ENCODE data around the gene FUBP1. TPM values are rescaled to one million over a fixed set of nuclear protein-coding genes. Genes with fewer than 3 reads are reported as not detected.
"Not testable (repeated sequence)": the region's sequence is repeated elsewhere in the genome, so short reads cannot be mapped to it uniquely, and the experiment has no call there.

Gene FUBP1
- total and polyA plus RNA-seq, 2 of the 13 experiments (the other 11 are each of a cell fraction or from before 2014, with no cell fraction given) = 98.1 to 166 TPM

DNA sequence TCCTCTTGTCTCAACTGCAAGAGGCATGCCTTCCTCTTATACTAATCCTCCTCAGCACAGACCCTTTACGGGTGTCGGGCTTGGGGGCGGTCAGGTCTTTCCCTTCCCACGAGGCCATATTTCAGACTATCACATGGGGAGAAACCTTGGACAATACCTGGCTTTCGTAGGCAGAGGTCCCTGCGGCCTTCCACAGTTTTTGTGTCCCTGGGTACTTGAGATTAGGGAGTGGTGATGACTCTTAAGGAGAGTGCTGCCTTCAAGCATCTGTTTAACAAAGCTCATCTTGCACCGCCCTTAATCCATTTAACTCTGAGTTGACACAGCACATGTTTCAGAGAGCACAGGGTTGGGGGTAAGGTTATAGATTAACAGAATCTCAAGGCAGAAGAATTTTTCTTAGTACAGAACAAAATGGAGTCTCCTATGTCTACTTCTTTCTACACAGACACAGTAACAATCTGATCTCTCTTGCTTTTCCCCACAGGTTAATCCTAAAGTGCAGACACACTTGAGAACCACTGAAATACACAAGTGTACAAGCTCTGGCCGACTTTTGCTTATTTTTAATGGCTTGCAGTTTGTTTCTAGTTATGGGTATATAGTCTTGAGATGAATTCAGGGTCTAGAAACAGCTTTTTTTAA is 4.6 kb upstream of the FUBP1 start:
- BruUV-seq (replicated peaks); ATAC-seq; DNase-seq (ENCODE audit: low spot score); H3K27me3 ChIP-seq (ENCODE audit: control insufficient read depth in 1 of 2, insufficient read depth in 2 of 2, low read length in 2 of 2); H3K36me3 ChIP-seq (replicated peaks in 1 of 2; ENCODE audit: control insufficient read depth in 1 of 2, insufficient read depth in 2 of 2, low read length in 2 of 2); CTCF ChIA-PET (ENCODE audit: low intra/inter-chr PET ratio, low total read pairs); intact Hi-C loops (cut with micrococcal nuclease; ENCODE audit: unreplicated experiment); H4K20me1 ChIP-seq (ENCODE audit: insufficient read depth, low read length); H3K4me3 ChIP-seq (replicated peaks in 1 of 3; ENCODE audit: insufficient read depth in 1 of 3, low read depth in 2 of 3, low read length in 3 of 3); H3K9me3 ChIP-seq (ENCODE audit: low read length); in situ Hi-C loops (cut with HindIII; ENCODE audit: extremely low pct_ligation_motif_present, low pct_unique_long_range_greater_than_20kb): not testable (repeated sequence)
- 36% methylated on average over 7 of the region's 8 CpGs for WGBS (ENCODE audit: low lambda C conversion rate)
- Histone ChIP-seq H3K9ac (ENCODE audit: insufficient read depth, low read depth, low read length) (peak overlapping the region; percentile 20; the same call in 1 of the 2 replicates), H2AFZ (ENCODE audit: low read length) (peak overlapping the region; percentile 8), H3K79me2 (ENCODE audit: insufficient read depth, low read length) (peaks cover 39% of the 10 kb centered on the region), H3K27ac (ENCODE audit: extremely low read length, insufficient read depth, low read length) (peak overlapping the region; percentile 71), H3K4me1 (ENCODE audit: insufficient read depth, low read length) (peaks cover 61% of the 10 kb centered on the region), H3K4me2 (ENCODE audit: low read depth, low read length) (peak overlapping the region; percentile 50)
- FAIRE-seq = peak; percentile 37
- POLR2A ChIA-PET = interaction anchor here (1.4 kb wide), 1 partner anchor 21 kb away, joined by 15 read pairs; the partner anchor contains the start of gene DNAJB4
- TF ChIP-seq FOXA3 (CRISPR knock-in tag; IDR thresholded peaks at IDR 0.05) (peak; percentile 17; the same call in 1 of the 2 replicates), SAP130 (CRISPR knock-in tag; IDR thresholded peaks at IDR 0.05; ENCODE audit: low read depth) (peak; percentile 53), MIXL1 (CRISPR knock-in tag; IDR thresholded peaks at IDR 0.05) (0 out of 2 replicates have a peak, but pooled peaks have one; percentile 47), ZNF652 (CRISPR knock-in tag; IDR thresholded peaks at IDR 0.05; ENCODE audit: borderline replicate concordance, low read depth) (peak; percentile 52; the same call in 1 of the 2 replicates)
- TF ChIP-seq, protein P1, sequence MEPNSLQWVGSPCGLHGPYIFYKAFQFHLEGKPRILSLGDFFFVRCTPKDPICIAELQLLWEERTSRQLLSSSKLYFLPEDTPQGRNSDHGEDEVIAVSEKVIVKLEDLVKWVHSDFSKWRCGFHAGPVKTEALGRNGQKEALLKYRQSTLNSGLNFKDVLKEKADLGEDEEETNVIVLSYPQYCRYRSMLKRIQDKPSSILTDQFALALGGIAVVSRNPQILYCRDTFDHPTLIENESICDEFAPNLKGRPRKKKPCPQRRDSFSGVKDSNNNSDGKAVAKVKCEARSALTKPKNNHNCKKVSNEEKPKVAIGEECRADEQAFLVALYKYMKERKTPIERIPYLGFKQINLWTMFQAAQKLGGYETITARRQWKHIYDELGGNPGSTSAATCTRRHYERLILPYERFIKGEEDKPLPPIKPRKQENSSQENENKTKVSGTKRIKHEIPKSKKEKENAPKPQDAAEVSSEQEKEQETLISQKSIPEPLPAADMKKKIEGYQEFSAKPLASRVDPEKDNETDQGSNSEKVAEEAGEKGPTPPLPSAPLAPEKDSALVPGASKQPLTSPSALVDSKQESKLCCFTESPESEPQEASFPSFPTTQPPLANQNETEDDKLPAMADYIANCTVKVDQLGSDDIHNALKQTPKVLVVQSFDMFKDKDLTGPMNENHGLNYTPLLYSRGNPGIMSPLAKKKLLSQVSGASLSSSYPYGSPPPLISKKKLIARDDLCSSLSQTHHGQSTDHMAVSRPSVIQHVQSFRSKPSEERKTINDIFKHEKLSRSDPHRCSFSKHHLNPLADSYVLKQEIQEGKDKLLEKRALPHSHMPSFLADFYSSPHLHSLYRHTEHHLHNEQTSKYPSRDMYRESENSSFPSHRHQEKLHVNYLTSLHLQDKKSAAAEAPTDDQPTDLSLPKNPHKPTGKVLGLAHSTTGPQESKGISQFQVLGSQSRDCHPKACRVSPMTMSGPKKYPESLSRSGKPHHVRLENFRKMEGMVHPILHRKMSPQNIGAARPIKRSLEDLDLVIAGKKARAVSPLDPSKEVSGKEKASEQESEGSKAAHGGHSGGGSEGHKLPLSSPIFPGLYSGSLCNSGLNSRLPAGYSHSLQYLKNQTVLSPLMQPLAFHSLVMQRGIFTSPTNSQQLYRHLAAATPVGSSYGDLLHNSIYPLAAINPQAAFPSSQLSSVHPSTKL (CRISPR knock-in tag; IDR thresholded peaks at IDR 0.05) = peak; percentile 52; the same call in 1 of the 2 replicates
- TF ChIP-seq, protein P2, sequence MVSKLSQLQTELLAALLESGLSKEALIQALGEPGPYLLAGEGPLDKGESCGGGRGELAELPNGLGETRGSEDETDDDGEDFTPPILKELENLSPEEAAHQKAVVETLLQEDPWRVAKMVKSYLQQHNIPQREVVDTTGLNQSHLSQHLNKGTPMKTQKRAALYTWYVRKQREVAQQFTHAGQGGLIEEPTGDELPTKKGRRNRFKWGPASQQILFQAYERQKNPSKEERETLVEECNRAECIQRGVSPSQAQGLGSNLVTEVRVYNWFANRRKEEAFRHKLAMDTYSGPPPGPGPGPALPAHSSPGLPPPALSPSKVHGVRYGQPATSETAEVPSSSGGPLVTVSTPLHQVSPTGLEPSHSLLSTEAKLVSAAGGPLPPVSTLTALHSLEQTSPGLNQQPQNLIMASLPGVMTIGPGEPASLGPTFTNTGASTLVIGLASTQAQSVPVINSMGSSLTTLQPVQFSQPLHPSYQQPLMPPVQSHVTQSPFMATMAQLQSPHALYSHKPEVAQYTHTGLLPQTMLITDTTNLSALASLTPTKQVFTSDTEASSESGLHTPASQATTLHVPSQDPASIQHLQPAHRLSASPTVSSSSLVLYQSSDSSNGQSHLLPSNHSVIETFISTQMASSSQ (IDR thresholded peaks at IDR 0.05; ENCODE audit: low read depth) = peak; percentile 54; the same call in 1 of the 2 replicates
- TF ChIP-seq, protein P2 (CRISPR knock-in tag; IDR thresholded peaks at IDR 0.05; ENCODE audit: borderline replicate concordance) = peak; percentile 29; the same call in 1 of the 2 replicates
